GM12865 (cell line): ENCODE results near the gene HSD11B1.

Source experiments
- DNase-seq: peaks from one replicate; pipeline ENCODE4 v3.0.0; 2010; ENCODE audit warnings: low read depth
- H3K4me3 ChIP-seq: 2 replicates; pipeline ENCODE4 v1.5.1; 2011; ENCODE audit warnings: mild to moderate bottlenecking, low read depth, low read length, control low read depth
- CTCF ChIP-seq: IDR thresholded peaks from 2 replicates; pipeline ENCODE4 v1.5.1; 2011; ENCODE audit warnings: low read length, control low read depth, low read depth, inconsistent platforms; ENCODE audit not compliant: insufficient read depth; ENCODE audit errors: missing control alignments

The HSD11B1 gene

GRCh38 chr1:209733409-209734192, 29.0 kb downstream of the HSD11B1 start:
- DNase-seq = no peak
- TF ChIP-seq CTCF = no peak
- H3K4me3 ChIP-seq = no peak overlapping the region

- TF ChIP-seq CTCF = no peak
- H3K4me3 ChIP-seq = no peak overlapping the region
- no peak for DNase-seq
Measured at GRCh38 chr1:209736490-209737117, 32.0 kb downstream of the HSD11B1 start.

GRCh38 chr1:209737118-209737505, 32.5 kb downstream of the HSD11B1 start:
- no peak overlapping the region for H3K4me3 ChIP-seq
- no peak for DNase-seq
- no peak for TF ChIP-seq CTCF

GRCh38 chr1:209738270-209738669, 33.6 kb downstream of the HSD11B1 start:
- no peak overlapping the region for H3K4me3 ChIP-seq
- TF ChIP-seq CTCF = no peak
- DNase-seq = no peak

- H3K4me3 ChIP-seq = no peak overlapping the region
- no peak for DNase-seq
- no peak for TF ChIP-seq CTCF
Measured at GRCh38 chr1:209741193-209741592, 36.5 kb downstream of the HSD11B1 start.

GRCh38 chr1:209741889-209742288, 37.2 kb downstream of the HSD11B1 start:
- TF ChIP-seq CTCF = no peak
- DNase-seq = no peak
- no peak overlapping the region for H3K4me3 ChIP-seq
